Panc1 (cell line): ENCODE data around the gene TFDP2.

Experiments used
- POLR2AphosphoS5 ChIP-seq: IDR thresholded peaks from 2 replicates; pipeline ENCODE4 v1.6.1; 2012; ENCODE audit warnings: mild to moderate bottlenecking, low read depth, low read length, moderate library complexity
- TCF7L2 ChIP-seq: IDR thresholded peaks from 2 replicates; pipeline ENCODE4 v1.6.1; 2011; ENCODE audit warnings: mild to moderate bottlenecking, low read depth, low read length, inconsistent platforms
- TF ChIP-seq, protein P1 (sequence below): fragments of 450-650 bp; IDR thresholded peaks from 2 replicates; pipeline ENCODE4 v1.5.1; 2017; ENCODE audit warnings: mild to moderate bottlenecking
- TF ChIP-seq, protein P2 (sequence below), 2 experiments: IDR thresholded peaks; 2 replicates each; pipeline ENCODE4 v1.6.1; 2011 to 2012; ENCODE audit warnings: low read depth in 2 of 2, control low read depth in 1 of 2, low read length in 1 of 2, mild to moderate bottlenecking in 1 of 2, moderate library complexity in 1 of 2; ENCODE audit not compliant: insufficient read depth in 1 of 2

GRCh38 chr3:142064454-142064853, 84.9 kb downstream of the TFDP2 start:
- TF ChIP-seq, protein P1, sequence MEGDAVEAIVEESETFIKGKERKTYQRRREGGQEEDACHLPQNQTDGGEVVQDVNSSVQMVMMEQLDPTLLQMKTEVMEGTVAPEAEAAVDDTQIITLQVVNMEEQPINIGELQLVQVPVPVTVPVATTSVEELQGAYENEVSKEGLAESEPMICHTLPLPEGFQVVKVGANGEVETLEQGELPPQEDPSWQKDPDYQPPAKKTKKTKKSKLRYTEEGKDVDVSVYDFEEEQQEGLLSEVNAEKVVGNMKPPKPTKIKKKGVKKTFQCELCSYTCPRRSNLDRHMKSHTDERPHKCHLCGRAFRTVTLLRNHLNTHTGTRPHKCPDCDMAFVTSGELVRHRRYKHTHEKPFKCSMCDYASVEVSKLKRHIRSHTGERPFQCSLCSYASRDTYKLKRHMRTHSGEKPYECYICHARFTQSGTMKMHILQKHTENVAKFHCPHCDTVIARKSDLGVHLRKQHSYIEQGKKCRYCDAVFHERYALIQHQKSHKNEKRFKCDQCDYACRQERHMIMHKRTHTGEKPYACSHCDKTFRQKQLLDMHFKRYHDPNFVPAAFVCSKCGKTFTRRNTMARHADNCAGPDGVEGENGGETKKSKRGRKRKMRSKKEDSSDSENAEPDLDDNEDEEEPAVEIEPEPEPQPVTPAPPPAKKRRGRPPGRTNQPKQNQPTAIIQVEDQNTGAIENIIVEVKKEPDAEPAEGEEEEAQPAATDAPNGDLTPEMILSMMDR: no peak
- TF ChIP-seq POLR2AphosphoS5: no peak
- no peak for TF ChIP-seq TCF7L2
- TF ChIP-seq, protein P2, sequence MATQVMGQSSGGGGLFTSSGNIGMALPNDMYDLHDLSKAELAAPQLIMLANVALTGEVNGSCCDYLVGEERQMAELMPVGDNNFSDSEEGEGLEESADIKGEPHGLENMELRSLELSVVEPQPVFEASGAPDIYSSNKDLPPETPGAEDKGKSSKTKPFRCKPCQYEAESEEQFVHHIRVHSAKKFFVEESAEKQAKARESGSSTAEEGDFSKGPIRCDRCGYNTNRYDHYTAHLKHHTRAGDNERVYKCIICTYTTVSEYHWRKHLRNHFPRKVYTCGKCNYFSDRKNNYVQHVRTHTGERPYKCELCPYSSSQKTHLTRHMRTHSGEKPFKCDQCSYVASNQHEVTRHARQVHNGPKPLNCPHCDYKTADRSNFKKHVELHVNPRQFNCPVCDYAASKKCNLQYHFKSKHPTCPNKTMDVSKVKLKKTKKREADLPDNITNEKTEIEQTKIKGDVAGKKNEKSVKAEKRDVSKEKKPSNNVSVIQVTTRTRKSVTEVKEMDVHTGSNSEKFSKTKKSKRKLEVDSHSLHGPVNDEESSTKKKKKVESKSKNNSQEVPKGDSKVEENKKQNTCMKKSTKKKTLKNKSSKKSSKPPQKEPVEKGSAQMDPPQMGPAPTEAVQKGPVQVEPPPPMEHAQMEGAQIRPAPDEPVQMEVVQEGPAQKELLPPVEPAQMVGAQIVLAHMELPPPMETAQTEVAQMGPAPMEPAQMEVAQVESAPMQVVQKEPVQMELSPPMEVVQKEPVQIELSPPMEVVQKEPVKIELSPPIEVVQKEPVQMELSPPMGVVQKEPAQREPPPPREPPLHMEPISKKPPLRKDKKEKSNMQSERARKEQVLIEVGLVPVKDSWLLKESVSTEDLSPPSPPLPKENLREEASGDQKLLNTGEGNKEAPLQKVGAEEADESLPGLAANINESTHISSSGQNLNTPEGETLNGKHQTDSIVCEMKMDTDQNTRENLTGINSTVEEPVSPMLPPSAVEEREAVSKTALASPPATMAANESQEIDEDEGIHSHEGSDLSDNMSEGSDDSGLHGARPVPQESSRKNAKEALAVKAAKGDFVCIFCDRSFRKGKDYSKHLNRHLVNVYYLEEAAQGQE (IDR thresholded peaks at IDR 0.05; ENCODE audit: insufficient read depth in 1 of 2, low read depth in 2 of 2, low read length in 1 of 2): no peak
